Measurements from ENCODE around the gene PLEKHA8.
"Not testable (repeated sequence)": the region's sequence is repeated elsewhere in the genome, so short reads cannot be mapped to it uniquely, and the experiment has no call there.

The PLEKHA8 gene

DNA sequence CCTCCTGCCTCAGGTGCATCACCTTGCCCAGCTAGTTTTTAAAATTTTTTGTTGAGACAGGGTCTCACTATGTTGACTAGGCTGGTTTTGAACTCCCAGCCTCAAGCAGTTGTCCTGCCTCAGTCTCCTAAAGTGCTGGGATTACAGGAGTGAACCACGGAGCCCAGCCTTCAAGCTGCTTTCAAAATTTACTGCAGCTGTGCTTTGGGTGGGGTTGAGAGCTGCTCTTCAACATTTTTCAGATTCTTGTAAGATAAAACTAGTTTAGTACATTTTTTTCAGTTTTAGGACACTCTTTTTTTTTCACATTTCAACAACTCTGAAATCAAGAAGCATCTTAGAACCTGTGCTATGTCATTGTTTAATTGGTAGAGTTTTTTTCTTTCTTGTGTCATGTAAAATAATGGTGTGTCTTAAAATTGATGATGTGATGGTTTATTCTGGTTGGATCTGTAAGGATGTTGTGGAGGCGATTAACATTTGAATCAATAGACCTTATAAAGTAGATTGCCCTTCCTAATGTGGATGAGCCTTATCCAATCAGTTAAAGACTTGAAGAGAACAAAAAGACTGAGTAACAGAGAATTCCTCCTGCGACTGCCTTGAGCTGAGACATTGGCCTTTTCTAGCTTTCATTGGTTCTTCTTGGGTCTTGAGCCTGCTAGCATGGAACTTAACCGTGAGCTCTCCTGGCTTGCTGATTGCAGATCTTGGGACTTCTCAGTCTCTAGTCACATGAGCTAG lies 13.5 kb downstream of the PLEKHA8 start:
- no peaks in the 10 kb centered on the region for H3K9me3 ChIP-seq (ENCODE audit: control insufficient read depth, low read length)

DNA sequence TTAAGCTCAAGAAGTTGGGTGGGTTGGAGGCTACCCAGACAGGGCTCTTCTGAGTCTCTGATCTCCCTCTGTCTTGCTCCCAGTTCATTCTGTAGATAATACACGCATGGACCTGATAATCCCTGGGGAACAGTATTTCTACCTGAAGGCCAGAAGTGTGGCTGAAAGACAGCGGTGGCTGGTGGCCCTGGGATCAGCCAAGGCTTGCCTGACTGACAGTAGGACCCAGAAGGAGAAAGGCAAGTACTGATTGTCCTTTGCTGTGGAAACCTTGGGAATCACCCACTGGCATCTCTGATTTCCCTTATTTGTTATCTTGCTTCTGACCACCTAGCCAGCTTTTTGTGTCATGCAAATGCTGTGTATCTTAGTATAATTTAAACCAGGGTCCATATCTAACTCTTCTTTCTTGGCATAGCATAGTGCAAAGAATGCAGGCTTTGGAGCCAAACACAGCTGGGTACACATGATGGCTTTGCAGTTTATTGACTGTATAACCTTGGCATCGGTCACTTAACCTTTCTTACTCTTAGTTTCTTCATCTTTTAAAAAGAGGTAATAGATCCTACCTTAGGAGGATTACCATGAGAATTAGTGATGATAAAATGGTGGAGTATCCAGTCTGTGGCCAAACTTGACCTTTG lies 18.0 kb downstream of the PLEKHA8 start:
- no peaks in the 10 kb centered on the region for H3K36me3 ChIP-seq (ENCODE audit: control insufficient read depth, insufficient read depth, low read length)
- no peak overlapping the region for H3K9ac ChIP-seq (ENCODE audit: low read length)
- no peak overlapping the region for H3K4me3 ChIP-seq (ENCODE audit: low read length)
- no peaks in the 10 kb centered on the region for H3K9me3 ChIP-seq (ENCODE audit: control insufficient read depth, low read length)
- H3K27me3 ChIP-seq (ENCODE audit: control insufficient read depth, insufficient read depth, low read length) = no peaks in the 10 kb centered on the region
- no peaks in the 10 kb centered on the region for H3K4me1 ChIP-seq (ENCODE audit: control insufficient read depth, insufficient read depth, low read length)

More for the DNA sequence above, 13.5 kb downstream of the PLEKHA8 start:
- Histone ChIP-seq H3K36me3 (ENCODE audit: control insufficient read depth, insufficient read depth, low read length) (no peaks in the 10 kb centered on the region), H3K9ac (ENCODE audit: low read length) (no peak overlapping the region), H3K27me3 (ENCODE audit: control insufficient read depth, insufficient read depth, low read length) (no peaks in the 10 kb centered on the region), H3K4me3 (ENCODE audit: low read length) (no peak overlapping the region), H3K4me1 (ENCODE audit: control insufficient read depth, insufficient read depth, low read length) (no peaks in the 10 kb centered on the region)

DNA sequence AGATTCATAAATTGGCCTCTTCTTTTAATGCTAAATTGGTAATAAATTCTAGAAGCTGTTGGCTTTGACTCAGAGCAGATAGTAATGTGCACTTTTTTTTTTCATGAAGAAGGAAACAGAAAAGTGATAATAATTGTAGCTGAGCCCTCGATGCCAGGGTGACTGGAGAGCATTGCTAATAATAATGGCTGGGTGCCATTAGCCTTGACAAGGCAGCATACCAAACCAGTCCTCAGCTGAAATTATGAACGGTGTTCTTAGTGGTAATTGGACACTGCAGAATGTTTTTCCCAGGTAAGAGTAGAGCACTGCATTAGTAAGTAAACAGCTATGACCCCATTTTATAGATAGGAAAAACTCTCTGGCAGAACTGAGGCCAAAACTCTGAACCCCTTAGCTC lies 18.9 kb downstream of the PLEKHA8 start:
- no peak overlapping the region for H3K9ac ChIP-seq (ENCODE audit: low read length)
- H3K4me1 ChIP-seq (ENCODE audit: control insufficient read depth, insufficient read depth, low read length) = no peaks in the 10 kb centered on the region
- H3K4me3 ChIP-seq (ENCODE audit: low read length) = no peak overlapping the region
- no peaks in the 10 kb centered on the region for H3K27me3 ChIP-seq (ENCODE audit: control insufficient read depth, insufficient read depth, low read length)
- H3K36me3 ChIP-seq (ENCODE audit: control insufficient read depth, insufficient read depth, low read length) = no peaks in the 10 kb centered on the region
- no peaks in the 10 kb centered on the region for H3K9me3 ChIP-seq (ENCODE audit: control insufficient read depth, low read length)

DNA sequence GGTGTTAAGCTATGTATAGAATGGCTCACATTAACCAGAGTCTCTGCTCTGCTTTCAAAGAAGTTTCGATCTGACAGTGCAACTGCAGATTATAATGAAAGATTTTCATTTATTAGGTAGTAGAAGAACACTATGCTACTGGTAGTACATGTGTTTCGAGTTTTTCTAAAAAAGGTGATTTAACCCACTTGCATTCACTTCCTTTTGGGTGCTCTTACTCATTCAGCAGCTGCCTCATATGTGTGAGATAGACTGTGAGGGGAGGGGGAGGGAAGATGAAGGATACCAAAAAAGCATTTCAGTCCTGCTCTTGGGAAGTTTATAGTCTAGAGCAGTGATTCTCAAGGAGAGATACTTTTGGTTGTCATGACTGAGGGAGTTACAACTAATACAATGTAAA lies 20.4 kb downstream of the PLEKHA8 start:
- Histone ChIP-seq H3K4me3 (ENCODE audit: low read length) (no peak overlapping the region), H3K36me3 (ENCODE audit: control insufficient read depth, insufficient read depth, low read length) (no peaks in the 10 kb centered on the region), H3K9ac (ENCODE audit: low read length) (no peak overlapping the region), H3K9me3 (ENCODE audit: control insufficient read depth, low read length) (no peaks in the 10 kb centered on the region), H3K27me3 (ENCODE audit: control insufficient read depth, insufficient read depth, low read length) (no peaks in the 10 kb centered on the region), H3K4me1 (ENCODE audit: control insufficient read depth, insufficient read depth, low read length) (no peaks in the 10 kb centered on the region)

DNA sequence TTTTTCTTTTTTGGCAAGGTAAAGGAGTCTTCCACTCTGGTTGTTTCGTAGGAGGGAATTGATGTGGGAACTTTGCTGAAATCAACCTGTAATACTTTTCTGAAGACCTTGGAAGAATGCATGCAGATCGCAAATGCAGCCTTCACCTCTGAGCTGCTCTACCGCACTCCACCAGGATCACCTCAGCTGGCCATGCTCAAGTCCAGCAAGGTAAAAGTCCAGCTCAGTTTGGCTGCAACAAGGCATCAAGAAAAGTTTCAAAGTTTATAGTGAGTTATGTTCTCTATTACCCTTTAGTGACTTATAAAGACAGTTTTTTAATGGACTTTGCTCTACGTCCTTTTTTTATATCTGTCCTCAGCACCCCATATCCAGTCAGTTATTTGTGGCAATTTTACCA lies 21.0 kb downstream of the PLEKHA8 start:
- Histone ChIP-seq H3K4me1 (ENCODE audit: control insufficient read depth, insufficient read depth, low read length) (no peaks in the 10 kb centered on the region), H3K9ac (ENCODE audit: low read length) (no peak overlapping the region), H3K9me3 (ENCODE audit: control insufficient read depth, low read length) (no peaks in the 10 kb centered on the region), H3K36me3 (ENCODE audit: control insufficient read depth, insufficient read depth, low read length) (no peaks in the 10 kb centered on the region), H3K4me3 (ENCODE audit: low read length) (no peak overlapping the region), H3K27me3 (ENCODE audit: control insufficient read depth, insufficient read depth, low read length) (no peaks in the 10 kb centered on the region)

DNA sequence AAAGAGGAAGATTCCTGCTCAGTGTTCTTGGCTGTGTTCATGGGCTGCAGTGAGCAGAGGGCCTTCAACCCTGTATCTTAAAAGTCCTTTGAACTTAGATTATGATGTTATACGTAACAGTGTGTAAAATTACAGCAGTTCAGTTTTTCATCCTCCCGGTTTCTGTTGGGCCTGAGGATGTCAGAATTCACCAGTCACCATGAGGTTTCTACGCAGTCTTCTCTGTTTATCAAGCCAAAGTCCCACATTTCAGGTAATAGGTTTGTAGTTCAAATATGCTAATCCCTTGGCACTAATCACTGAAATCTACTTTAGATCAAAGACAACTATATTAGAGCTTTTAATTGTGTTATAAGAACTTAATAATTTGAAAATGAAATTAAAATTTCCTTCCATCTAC lies 24.9 kb downstream of the PLEKHA8 start:
- no peak overlapping the region for H3K4me3 ChIP-seq (ENCODE audit: low read length)
- H3K36me3 ChIP-seq (ENCODE audit: control insufficient read depth, insufficient read depth, low read length) = no peaks in the 10 kb centered on the region
- H3K4me1 ChIP-seq (ENCODE audit: control insufficient read depth, insufficient read depth, low read length) = no peaks in the 10 kb centered on the region
- no peaks in the 10 kb centered on the region for H3K27me3 ChIP-seq (ENCODE audit: control insufficient read depth, insufficient read depth, low read length)
- H3K9ac ChIP-seq (ENCODE audit: low read length) = no peak overlapping the region
- H3K9me3 ChIP-seq (ENCODE audit: control insufficient read depth, low read length) = no peaks in the 10 kb centered on the region

DNA sequence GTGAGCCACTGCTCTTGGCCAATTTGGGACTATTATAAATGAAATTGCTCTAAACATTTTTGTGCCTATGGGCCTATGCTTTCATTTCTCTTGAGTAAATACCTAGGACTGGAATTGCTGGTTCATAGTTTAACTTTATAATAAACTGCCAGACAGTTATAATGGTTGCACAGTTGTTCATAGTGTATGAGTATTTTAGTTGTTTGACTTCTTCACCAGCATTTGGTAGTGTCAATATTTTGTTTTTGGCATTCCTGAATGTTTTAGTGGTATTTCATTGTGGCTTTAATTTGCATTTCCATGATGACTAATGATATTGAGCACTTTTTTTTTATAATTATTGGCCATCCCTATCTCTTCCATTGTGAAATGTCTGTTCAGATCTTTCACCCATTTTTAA lies 29.5 kb downstream of the PLEKHA8 start:
- Histone ChIP-seq H3K4me1 (ENCODE audit: control insufficient read depth, insufficient read depth, low read length) (no peaks in the 10 kb centered on the region), H3K9me3 (ENCODE audit: control insufficient read depth, low read length) (no peaks in the 10 kb centered on the region), H3K36me3 (ENCODE audit: control insufficient read depth, insufficient read depth, low read length) (no peaks in the 10 kb centered on the region), H3K27me3 (ENCODE audit: control insufficient read depth, insufficient read depth, low read length) (no peaks in the 10 kb centered on the region), H3K9ac (ENCODE audit: low read length) (no peak overlapping the region), H3K4me3 (ENCODE audit: low read length) (no peak overlapping the region)

DNA sequence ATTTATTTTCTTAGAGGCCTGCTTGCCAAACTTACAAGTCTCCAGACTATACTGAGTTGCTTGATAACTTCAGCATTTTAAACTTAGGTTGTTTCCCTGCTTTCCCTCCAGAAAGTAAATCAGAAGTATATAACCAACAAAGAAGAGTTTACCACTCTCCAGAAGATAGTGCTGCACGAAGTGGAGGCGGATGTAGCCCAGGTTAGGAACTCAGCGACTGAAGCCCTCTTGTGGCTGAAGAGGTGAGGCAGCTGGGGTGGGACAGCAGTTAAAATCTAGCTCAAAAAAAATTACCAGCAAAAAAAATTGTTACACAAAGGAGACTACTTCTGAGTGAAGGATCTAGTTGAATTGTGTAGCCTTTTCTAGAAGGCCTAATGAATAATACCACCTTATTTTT lies 33.6 kb downstream of the PLEKHA8 start:
- H3K36me3 ChIP-seq (ENCODE audit: control insufficient read depth, insufficient read depth, low read length); H3K4me1 ChIP-seq (ENCODE audit: control insufficient read depth, insufficient read depth, low read length); H3K9me3 ChIP-seq (ENCODE audit: control insufficient read depth, low read length); H3K9ac ChIP-seq (ENCODE audit: low read length); H3K27me3 ChIP-seq (ENCODE audit: control insufficient read depth, insufficient read depth, low read length); H3K4me3 ChIP-seq (ENCODE audit: low read length): not testable (repeated sequence)

DNA sequence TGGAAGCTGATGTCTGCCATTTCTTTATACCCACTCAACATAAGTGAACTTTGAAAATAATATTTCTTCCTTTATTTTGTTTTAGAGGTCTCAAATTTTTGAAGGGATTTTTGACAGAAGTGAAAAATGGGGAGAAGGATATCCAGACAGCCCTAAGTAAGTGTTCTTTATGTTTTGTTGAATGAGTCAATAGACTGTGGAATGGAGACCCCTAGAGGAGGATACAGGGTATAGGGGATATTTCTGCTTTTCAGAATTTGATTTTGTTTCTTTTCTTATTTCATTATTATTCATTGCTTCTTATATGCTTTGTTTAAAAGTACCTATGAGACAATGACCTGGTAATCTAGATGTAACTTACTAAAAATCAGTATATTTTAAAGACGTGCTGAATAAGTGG lies 34.4 kb downstream of the PLEKHA8 start:
- H3K36me3 ChIP-seq (ENCODE audit: control insufficient read depth, insufficient read depth, low read length) = no peaks in the 10 kb centered on the region
- no peak overlapping the region for H3K4me3 ChIP-seq (ENCODE audit: low read length)
- no peaks in the 10 kb centered on the region for H3K4me1 ChIP-seq (ENCODE audit: control insufficient read depth, insufficient read depth, low read length)
- H3K9ac ChIP-seq (ENCODE audit: low read length) = no peak overlapping the region
- H3K27me3 ChIP-seq (ENCODE audit: control insufficient read depth, insufficient read depth, low read length) = no peaks in the 10 kb centered on the region
- H3K9me3 ChIP-seq (ENCODE audit: control insufficient read depth, low read length) = no peaks in the 10 kb centered on the region

DNA sequence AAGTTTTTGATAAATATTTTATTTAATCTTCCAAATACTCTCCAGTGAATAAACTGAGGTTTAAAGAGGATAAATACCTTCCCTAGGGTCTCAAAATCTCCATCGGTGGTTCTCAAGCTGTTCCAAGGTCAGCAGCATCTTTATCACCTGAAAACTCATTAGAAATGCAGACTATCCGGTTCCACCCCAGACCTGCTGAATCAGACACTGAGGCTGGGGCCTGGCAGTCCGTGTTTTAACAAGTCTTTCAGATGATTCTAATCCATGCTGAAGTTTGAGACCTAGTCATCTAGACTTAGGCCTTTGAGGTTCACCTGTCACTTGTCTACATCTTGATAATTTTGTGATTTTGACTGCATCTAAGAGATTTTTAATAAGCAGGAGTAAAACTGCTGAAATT lies 37.5 kb downstream of the PLEKHA8 start:
- H3K4me1 ChIP-seq (ENCODE audit: control insufficient read depth, insufficient read depth, low read length) = no peaks in the 10 kb centered on the region
- H3K4me3 ChIP-seq (ENCODE audit: low read length) = no peak overlapping the region
- H3K9me3 ChIP-seq (ENCODE audit: control insufficient read depth, low read length) = no peaks in the 10 kb centered on the region
- no peak overlapping the region for H3K9ac ChIP-seq (ENCODE audit: low read length)
- no peaks in the 10 kb centered on the region for H3K36me3 ChIP-seq (ENCODE audit: control insufficient read depth, insufficient read depth, low read length)
- no peaks in the 10 kb centered on the region for H3K27me3 ChIP-seq (ENCODE audit: control insufficient read depth, insufficient read depth, low read length)

DNA sequence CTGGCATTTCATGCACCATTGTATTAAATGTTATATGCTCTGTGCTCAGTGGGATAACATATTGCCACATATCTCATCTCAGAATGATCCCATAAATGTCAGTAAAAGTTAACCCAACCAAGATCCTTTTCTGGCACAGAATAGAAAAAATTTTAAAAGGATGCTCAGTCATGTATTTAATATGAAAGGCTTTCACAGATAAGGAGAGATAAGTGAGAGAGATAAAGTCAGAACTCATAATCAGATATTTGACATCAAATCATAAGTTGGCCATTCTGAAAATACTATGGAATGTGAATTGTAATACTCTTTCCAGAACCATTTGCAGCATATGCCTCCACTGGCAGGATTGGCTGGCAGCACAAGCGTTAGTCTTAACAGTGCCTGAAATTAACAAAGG lies 38.5 kb downstream of the PLEKHA8 start:
- Histone ChIP-seq H3K36me3 (ENCODE audit: control insufficient read depth, insufficient read depth, low read length) (no peaks in the 10 kb centered on the region), H3K27me3 (ENCODE audit: control insufficient read depth, insufficient read depth, low read length) (no peaks in the 10 kb centered on the region), H3K4me3 (ENCODE audit: low read length) (no peak overlapping the region), H3K9me3 (ENCODE audit: control insufficient read depth, low read length) (no peaks in the 10 kb centered on the region), H3K9ac (ENCODE audit: low read length) (no peak overlapping the region), H3K4me1 (ENCODE audit: control insufficient read depth, insufficient read depth, low read length) (no peaks in the 10 kb centered on the region)

DNA sequence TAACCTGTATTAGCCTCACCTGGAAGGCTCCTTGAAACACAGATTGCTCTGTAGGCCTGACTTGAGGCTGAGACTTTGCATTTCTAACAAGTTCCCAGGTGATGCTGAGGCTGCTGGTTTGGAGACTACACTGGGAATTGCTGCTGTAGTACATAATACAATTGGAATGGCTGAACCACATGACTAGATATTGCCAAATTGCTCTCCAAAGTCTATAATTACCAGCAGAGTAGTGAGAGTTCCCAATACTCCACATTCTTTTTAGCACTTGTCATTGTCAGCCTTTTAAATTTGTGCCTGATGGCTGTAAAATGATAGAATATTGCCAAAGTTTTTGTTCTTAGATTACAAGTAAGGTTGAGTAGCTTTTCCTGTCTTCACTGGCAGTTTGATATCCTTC lies 39.9 kb downstream of the PLEKHA8 start:
- Histone ChIP-seq H3K4me1 (ENCODE audit: control insufficient read depth, insufficient read depth, low read length) (no peaks in the 10 kb centered on the region), H3K27me3 (ENCODE audit: control insufficient read depth, insufficient read depth, low read length) (no peaks in the 10 kb centered on the region), H3K36me3 (ENCODE audit: control insufficient read depth, insufficient read depth, low read length) (no peaks in the 10 kb centered on the region), H3K9ac (ENCODE audit: low read length) (no peak overlapping the region), H3K9me3 (ENCODE audit: control insufficient read depth, low read length) (no peaks in the 10 kb centered on the region), H3K4me3 (ENCODE audit: low read length) (no peak overlapping the region)
